ENCODE measurements around the gene MDN1.

MDN1 gene

DNA sequence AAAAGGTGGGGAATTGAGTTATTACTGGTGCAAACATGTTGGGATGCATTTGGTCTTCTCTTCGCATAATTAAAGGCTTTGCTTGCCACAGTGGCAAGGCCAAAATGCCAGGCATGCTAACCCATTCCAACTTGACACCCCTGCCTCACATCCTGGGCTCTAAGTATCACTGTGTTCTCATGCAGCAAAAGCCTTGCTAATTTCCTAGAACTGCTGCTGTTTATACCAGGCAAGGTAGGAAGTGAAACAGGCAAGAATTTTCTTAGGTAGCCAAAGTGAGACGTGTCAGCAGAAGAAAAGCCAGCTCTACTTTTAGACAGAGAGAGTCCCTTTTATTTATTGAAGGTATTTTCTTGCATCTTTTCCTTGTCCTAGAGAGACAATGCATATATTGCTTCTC, 222.2 kb downstream of the MDN1 start:
- no peak for DNase-seq (ENCODE audit: low spot score)

DNA sequence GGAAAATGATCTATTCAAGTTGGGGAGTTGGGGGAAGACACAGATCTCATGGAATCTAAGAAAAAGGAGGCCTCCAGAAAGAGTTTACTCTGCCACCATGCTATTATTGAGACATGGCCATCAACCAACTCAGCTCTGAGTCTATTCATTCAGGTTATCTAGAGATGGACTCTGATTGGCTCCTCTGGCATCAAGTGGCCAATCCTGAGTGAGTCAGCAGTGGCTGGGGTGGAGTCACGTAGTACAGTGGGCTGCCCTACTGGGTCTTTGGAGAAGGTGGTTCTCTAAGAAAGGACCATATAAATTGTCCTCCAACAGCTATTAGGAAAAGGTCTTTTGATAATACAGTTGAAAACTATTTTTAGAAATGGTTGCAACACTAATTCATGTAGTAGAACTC, 223.1 kb downstream of the MDN1 start:
- DNase-seq (ENCODE audit: low spot score), result no peak

DNA sequence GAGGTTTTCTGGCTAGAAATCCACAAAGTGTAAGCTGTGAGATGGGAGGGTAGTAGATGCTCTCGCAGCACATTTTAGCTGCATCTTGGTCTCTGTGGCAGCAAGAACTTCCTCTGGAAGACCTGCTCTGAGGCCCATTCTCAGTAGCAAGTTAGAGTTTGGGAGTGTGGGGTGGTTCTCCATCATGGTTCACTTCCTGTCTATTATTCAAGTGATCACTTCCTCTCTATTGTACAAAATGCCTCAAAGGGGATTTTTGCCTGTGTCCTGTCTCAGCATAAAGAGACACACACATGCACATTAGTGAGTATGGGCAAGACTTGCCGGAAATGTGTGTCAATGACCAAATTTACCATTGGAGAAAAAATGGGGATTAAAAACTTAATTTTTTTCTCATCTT, 223.5 kb downstream of the MDN1 start:
- peak; percentile 30 for DNase-seq (ENCODE audit: low spot score)

Data from activated CD4-positive, alpha-beta T cell treated with anti-CD3 and anti-CD28 coated beads, Interleukin-2, Interleukin-4, amounts not matched to agents 100 ng/mL and 50 ng/mL, durations not matched to agents 16 hours and 8 hours (primary cell).